CD14-positive monocyte (primary cell): Measurements from ENCODE around the gene LCE2D. TPM values are rescaled to one million over a fixed set of nuclear protein-coding genes. Genes with fewer than 3 reads are reported as not detected.

Experiments used
- DNase-seq, 3 donors: peaks; one replicate each; pipeline ENCODE4 v3.0.0-alpha.2; 2011 to 2022
- H2AFZ ChIP-seq: 2 replicates; pipeline ENCODE4 v1.6.0; 2012; ENCODE audit warnings: mild to moderate bottlenecking, low read depth, low read length, inconsistent platforms; ENCODE audit not compliant: insufficient read depth, poor library complexity, severe bottlenecking
- H3K27ac ChIP-seq, 2 donors: 1 replicate in 1 of 2; 2 replicates in 1 of 2; pipeline ENCODE4 v1.5.1; 2012 to 2013; ENCODE audit warnings: low read length in 2 of 2, control low read depth in 1 of 2, inconsistent platforms in 1 of 2, low read depth in 1 of 2, mild to moderate bottlenecking in 1 of 2
- H3K27me3 ChIP-seq, 2 donors: one replicate each; pipeline versions ENCODE4 v1.6.0 to v1.6.1; 2011 to 2013; ENCODE audit warnings: low read length in 2 of 2; ENCODE audit not compliant: control insufficient read depth in 2 of 2, insufficient read depth in 2 of 2
- H3K36me3 ChIP-seq, 2 donors: replicated peaks in 1 of 2; 1 replicate in 1 of 2; 2 replicates in 1 of 2; pipeline versions ENCODE4 v1.5.1 to v1.6.1; 2012 to 2013; ENCODE audit warnings: low read length in 2 of 2, control low read depth in 1 of 2, inconsistent platforms in 1 of 2, mild to moderate bottlenecking in 1 of 2; ENCODE audit not compliant: insufficient read depth in 2 of 2, control insufficient read depth in 1 of 2
- H3K4me1 ChIP-seq, 2 donors: 1 replicate in 1 of 2; 2 replicates in 1 of 2; pipeline versions ENCODE4 v1.5.1 to v1.6.1; 2012 to 2013; ENCODE audit warnings: low read length in 2 of 2, control low read depth in 1 of 2, inconsistent platforms in 1 of 2, mild to moderate bottlenecking in 1 of 2, moderate library complexity in 1 of 2; ENCODE audit not compliant: insufficient read depth in 2 of 2, control insufficient read depth in 1 of 2
- H3K4me2 ChIP-seq: replicated peaks from 2 replicates; pipeline ENCODE3; 2012; ENCODE audit warnings: low read length, moderate library complexity, mild to moderate bottlenecking; ENCODE audit not compliant: poor library complexity, severe bottlenecking; ENCODE audit errors: extremely low read depth
- H3K4me3 ChIP-seq, 3 experiments: fragments of 200-600 bp in 1 of 3; sonication (generic) in 1 of 3; replicated peaks in 1 of 3; 1 replicate in 2 of 3; 2 replicates in 1 of 3; pipeline ENCODE4 v1.5.1; 2011 to 2013; ENCODE audit warnings: low read length in 3 of 3, mild to moderate bottlenecking in 3 of 3, control low read depth in 2 of 3, low read depth in 2 of 3, inconsistent platforms in 1 of 3, moderate library complexity in 1 of 3
- H3K79me2 ChIP-seq: 2 replicates; pipeline ENCODE4 v1.6.0; 2012; ENCODE audit warnings: mild to moderate bottlenecking, control low read depth, inconsistent platforms, low read length, moderate library complexity; ENCODE audit not compliant: insufficient read depth
- H3K9ac ChIP-seq: 2 replicates; pipeline ENCODE4 v1.6.0; 2017; ENCODE audit warnings: low read length, mild to moderate bottlenecking; ENCODE audit not compliant: insufficient read depth, poor library complexity, severe bottlenecking
- H3K9me3 ChIP-seq, 2 donors: replicated peaks in 1 of 2; 1 replicate in 1 of 2; 2 replicates in 1 of 2; pipeline versions ENCODE4 v1.5.1 to v1.6.1; 2012 to 2013; ENCODE audit warnings: low read length in 2 of 2, control low read depth in 1 of 2; ENCODE audit not compliant: control insufficient read depth in 1 of 2, insufficient read depth in 1 of 2
- H4K20me1 ChIP-seq: 2 replicates; pipeline ENCODE4 v1.6.0; 2012; ENCODE audit warnings: mild to moderate bottlenecking, low read length, control low read depth, moderate library complexity; ENCODE audit not compliant: insufficient read depth
- H3K27ac Mint-ChIP-seq, 7 donors: one replicate each; pipeline ENCODE4 v1.8.0; 2020; ENCODE audit warnings: mild to moderate bottlenecking in 7 of 7, mixed read lengths in 7 of 7, moderate library complexity in 6 of 7, inconsistent platforms in 2 of 7
- H3K27me3 Mint-ChIP-seq, 3 donors: one replicate each; pipeline ENCODE4 v1.8.0; 2021 to 2022; ENCODE audit warnings: low read depth in 3 of 3, mild to moderate bottlenecking in 3 of 3, mixed read lengths in 3 of 3, moderate library complexity in 3 of 3, inconsistent platforms in 1 of 3
- H3K36me3 Mint-ChIP-seq, 2 donors: one replicate each; pipeline ENCODE4 v1.8.0; 2020; ENCODE audit warnings: mixed read lengths in 2 of 2, inconsistent platforms in 1 of 2, mild to moderate bottlenecking in 1 of 2
- H3K4me1 Mint-ChIP-seq: one replicate; pipeline ENCODE4 v1.8.0; 2020; ENCODE audit warnings: mild to moderate bottlenecking, mixed read lengths
- H3K4me3 Mint-ChIP-seq, 2 donors: one replicate each; pipeline ENCODE4 v1.8.0; 2020; ENCODE audit warnings: mild to moderate bottlenecking in 2 of 2, mixed read lengths in 2 of 2, moderate library complexity in 1 of 2
- H3K9me3 Mint-ChIP-seq, 7 donors: one replicate each; pipeline ENCODE4 v1.8.0; 2020 to 2022; ENCODE audit warnings: mixed read lengths in 7 of 7, mild to moderate bottlenecking in 6 of 7, moderate library complexity in 6 of 7, inconsistent platforms in 2 of 7
- CTCF ChIP-seq: fragments of 200-600 bp; IDR thresholded peaks from one replicate; pipeline ENCODE4 v1.8.0; 2022; ENCODE audit warnings: antibody characterized with exemption, mild to moderate bottlenecking
- WGBS: methylation state at CpG from one replicate; pipeline ENCODE4 v1.1.5; 2013; ENCODE audit warnings: missing lambda C conversion rate; ENCODE audit not compliant: insufficient coverage; 5-methylcytosine and 5-hydroxymethylcytosine counted together
- intact Hi-C, 2 donors: fragments of 100-400 bp; cut with micrococcal nuclease; formaldehyde crosslinking; loops; one replicate each; pipeline versions ENCODE4 v1.15.0 to v1.15.1; 2023
- polyA plus RNA-seq, 3 donors: library from polyadenylated mRNA; depleted of rRNA in 1 of 3; unstranded in 2 of 3; stranded (reverse) in 1 of 3; fragments of 300-500 nt in 2 of 3; fragments of >200 nt in 1 of 3; fragmentation: Illumina TruSeq in 2 of 3; gene quantifications; 1 replicate in 2 of 3; 2 replicates in 1 of 3; pipeline ENCODE4 v1.2.3, GENCODE V29; 2012 to 2021

Gene LCE2D
- polyA plus RNA-seq, 3 donors, result not detected

GRCh38 chr1:152630596-152630995 is 32.6 kb upstream of the LCE2D start:
- no peak overlapping the region for H3K9ac ChIP-seq
- no peak overlapping the region for H3K4me3 Mint-ChIP-seq
- H3K36me3 Mint-ChIP-seq, result no peaks in the 10 kb centered on the region
- H3K27ac ChIP-seq, result no peak overlapping the region
- H3K79me2 ChIP-seq, result no peaks in the 10 kb centered on the region
- no peak for DNase-seq
- H3K4me3 ChIP-seq, result no peak overlapping the region
- peaks cover 2 to 8% (median 3%) of the 10 kb centered on the region in 3 donors for H3K27me3 Mint-ChIP-seq
- no peaks in the 10 kb centered on the region for H3K4me1 Mint-ChIP-seq
- H3K4me2 ChIP-seq, result no peak overlapping the region
- peaks cover 1 to 16% (median 4%) of the 10 kb centered on the region in 7 donors for H3K9me3 Mint-ChIP-seq
- no peaks in the 10 kb centered on the region for H4K20me1 ChIP-seq
- intact Hi-C loops, result no loop called here
- H3K27me3 ChIP-seq, result no peaks in the 10 kb centered on the region
- WGBS, result 89% methylated on average over 1 of the region's 3 CpGs
- no peaks in the 10 kb centered on the region for H3K36me3 ChIP-seq
- H3K4me1 ChIP-seq, result no peaks in the 10 kb centered on the region
- H3K9me3 ChIP-seq, result peaks cover 0 to 7% of the 10 kb centered on the region in 2 donors
- no peak for TF ChIP-seq CTCF
- H2AFZ ChIP-seq, result no peak overlapping the region
- no peak overlapping the region for H3K27ac Mint-ChIP-seq

- intact Hi-C loops, result no loop called here
- Mint-ChIP-seq H3K27me3 (peaks cover 1 to 5% (median 3%) of the 10 kb centered on the region in 3 donors), H3K4me1 (no peaks in the 10 kb centered on the region)
These were observed 22.8 kb upstream of the LCE2D start for GRCh38 chr1:152640351-152640750.

More at GRCh38 chr1:152640351-152640750, 22.8 kb upstream of the LCE2D start:
- Histone ChIP-seq H3K36me3 (no peaks in the 10 kb centered on the region), H3K9me3 (no peaks in the 10 kb centered on the region), H3K27ac (no peak overlapping the region), H3K27me3 (no peaks in the 10 kb centered on the region), H2AFZ (no peak overlapping the region), H3K4me1 (no peaks in the 10 kb centered on the region), H3K4me2 (no peak overlapping the region), H4K20me1 (no peaks in the 10 kb centered on the region), H3K4me3 (no peak overlapping the region), H3K79me2 (no peaks in the 10 kb centered on the region), H3K9ac (no peak overlapping the region)
- no peak overlapping the region for H3K27ac Mint-ChIP-seq
- TF ChIP-seq CTCF, result no peak
- DNase-seq, result no peak
- 100% methylated on average over 1 of the region's 1 CpG for WGBS
- H3K4me3 Mint-ChIP-seq, result no peak overlapping the region
- no peaks in the 10 kb centered on the region for H3K36me3 Mint-ChIP-seq
- H3K9me3 Mint-ChIP-seq, result peaks cover 0 to 11% (median 3%) of the 10 kb centered on the region in 7 donors
